Measurements from ENCODE around the gene GON4L. TPM values are rescaled to one million over a fixed set of nuclear protein-coding genes. Genes with fewer than 3 reads are reported as not detected.
A peak's percentile ranks its signal among the peaks of the same experiment; 100 is the strongest.
"Not testable (repeated sequence)": the region's sequence is repeated elsewhere in the genome, so short reads cannot be mapped to it uniquely, and the experiment has no call there.

The GON4L gene
- total RNA-seq, 1 experiment from 2014 or later: 33.9 TPM

- DNase-seq (ENCODE audit: extremely low read depth, low read depth): no peak
These were observed 16.8 kb upstream of the GON4L start for GRCh38 chr1:155873860-155874259.

- no peak for DNase-seq (ENCODE audit: extremely low read depth, low read depth)
These were observed 15.5 kb upstream of the GON4L start for GRCh38 chr1:155872527-155872926.

GRCh38 chr1:155871390-155871789 is 14.4 kb upstream of the GON4L start:
- DNase-seq (ENCODE audit: extremely low read depth, low read depth): no peak

- DNase-seq (ENCODE audit: extremely low read depth, low read depth): no peak
These were observed 10.8 kb upstream of the GON4L start for GRCh38 chr1:155867766-155868165.

GRCh38 chr1:155864393-155864792 is 7.4 kb upstream of the GON4L start:
- DNase-seq (ENCODE audit: extremely low read depth, low read depth): no peak

GRCh38 chr1:155861896-155862295 is 4.9 kb upstream of the GON4L start:
- no peak for DNase-seq (ENCODE audit: extremely low read depth, low read depth)

GRCh38 chr1:155860970-155861510 is 4.0 kb upstream of the GON4L start:
- no peak for DNase-seq (ENCODE audit: extremely low read depth, low read depth)

GRCh38 chr1:155859881-155860871 is 3.2 kb upstream of the GON4L start:
- no peak for DNase-seq (ENCODE audit: extremely low read depth, low read depth)

- DNase-seq (ENCODE audit: extremely low read depth, low read depth): peak; percentile 99
These were observed 2.3 kb upstream of the GON4L start, which contains the start of gene SYT11 for GRCh38 chr1:155859234-155859829. SYT11 (plus strand) TSS chr1:155859567; CDS start chr1:155859762, 195 bp downstream.

GRCh38 chr1:155858800-155859233 is 1.8 kb upstream of the GON4L start:
- no peak for DNase-seq (ENCODE audit: extremely low read depth, low read depth)

- no peak for DNase-seq (ENCODE audit: extremely low read depth, low read depth)
These were observed 598 bp downstream of the GON4L start for GRCh38 chr1:155856257-155856974.

GRCh38 chr1:155850345-155850744 is 6.7 kb downstream of the GON4L start:
- DNase-seq (ENCODE audit: extremely low read depth, low read depth): no peak

GRCh38 chr1:155847823-155848529 is 9.0 kb downstream of the GON4L start:
- no peak for DNase-seq (ENCODE audit: extremely low read depth, low read depth)

- no peak for DNase-seq (ENCODE audit: extremely low read depth, low read depth)
These were observed 12.1 kb downstream of the GON4L start for GRCh38 chr1:155844860-155845421.

GRCh38 chr1:155840386-155840785 is 16.6 kb downstream of the GON4L start:
- DNase-seq (ENCODE audit: extremely low read depth, low read depth): no peak

GRCh38 chr1:155835548-155835947 is 21.5 kb downstream of the GON4L start:
- no peak for DNase-seq (ENCODE audit: extremely low read depth, low read depth)

- not testable (repeated sequence) for DNase-seq (ENCODE audit: extremely low read depth, low read depth)
These were observed 22.1 kb downstream of the GON4L start for GRCh38 chr1:155834927-155835399.

GRCh38 chr1:155834296-155834926 is 22.6 kb downstream of the GON4L start:
- DNase-seq (ENCODE audit: extremely low read depth, low read depth): no peak

- no peak for DNase-seq (ENCODE audit: extremely low read depth, low read depth)
These were observed 23.2 kb downstream of the GON4L start for GRCh38 chr1:155833665-155834295.
